ENCODE results near the gene CD47.

DNA sequence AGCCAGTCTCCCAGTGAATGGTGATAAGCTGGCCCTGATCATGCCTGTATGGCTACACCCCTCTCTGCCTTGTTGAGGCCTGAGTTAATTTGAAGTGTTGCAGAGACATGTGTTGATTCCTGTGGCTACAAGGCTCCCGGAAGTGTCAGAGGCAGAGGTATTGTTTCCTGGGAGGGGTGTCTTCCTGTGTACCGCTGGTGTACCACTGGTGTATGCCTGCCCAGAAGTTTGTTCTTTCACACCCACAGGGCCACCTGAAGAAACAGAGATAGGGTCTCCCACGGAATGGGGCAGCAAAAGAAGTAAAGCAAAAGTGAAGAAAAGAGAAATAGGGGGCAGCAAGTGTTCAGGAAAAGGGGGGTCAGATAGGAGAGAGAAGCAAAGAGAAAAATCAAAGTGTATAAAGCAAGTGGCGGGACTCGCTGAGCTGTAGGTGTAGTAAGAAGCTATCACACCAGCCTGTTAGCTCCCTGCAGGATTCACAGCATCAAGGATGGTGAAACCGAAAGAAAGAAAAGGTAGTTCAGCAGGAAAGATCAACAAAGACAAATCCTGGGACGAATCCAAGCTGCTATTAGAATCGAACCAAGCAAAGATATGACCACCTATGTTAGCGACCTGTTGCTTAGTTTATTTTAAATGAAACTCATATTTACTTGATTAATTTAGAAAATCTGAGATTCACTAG is 36.6 kb upstream of the CD47 start:
- TF ChIP-seq, protein P1, sequence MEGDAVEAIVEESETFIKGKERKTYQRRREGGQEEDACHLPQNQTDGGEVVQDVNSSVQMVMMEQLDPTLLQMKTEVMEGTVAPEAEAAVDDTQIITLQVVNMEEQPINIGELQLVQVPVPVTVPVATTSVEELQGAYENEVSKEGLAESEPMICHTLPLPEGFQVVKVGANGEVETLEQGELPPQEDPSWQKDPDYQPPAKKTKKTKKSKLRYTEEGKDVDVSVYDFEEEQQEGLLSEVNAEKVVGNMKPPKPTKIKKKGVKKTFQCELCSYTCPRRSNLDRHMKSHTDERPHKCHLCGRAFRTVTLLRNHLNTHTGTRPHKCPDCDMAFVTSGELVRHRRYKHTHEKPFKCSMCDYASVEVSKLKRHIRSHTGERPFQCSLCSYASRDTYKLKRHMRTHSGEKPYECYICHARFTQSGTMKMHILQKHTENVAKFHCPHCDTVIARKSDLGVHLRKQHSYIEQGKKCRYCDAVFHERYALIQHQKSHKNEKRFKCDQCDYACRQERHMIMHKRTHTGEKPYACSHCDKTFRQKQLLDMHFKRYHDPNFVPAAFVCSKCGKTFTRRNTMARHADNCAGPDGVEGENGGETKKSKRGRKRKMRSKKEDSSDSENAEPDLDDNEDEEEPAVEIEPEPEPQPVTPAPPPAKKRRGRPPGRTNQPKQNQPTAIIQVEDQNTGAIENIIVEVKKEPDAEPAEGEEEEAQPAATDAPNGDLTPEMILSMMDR (IDR thresholded peaks at IDR 0.05), result no peak
- TF ChIP-seq, protein P2, sequence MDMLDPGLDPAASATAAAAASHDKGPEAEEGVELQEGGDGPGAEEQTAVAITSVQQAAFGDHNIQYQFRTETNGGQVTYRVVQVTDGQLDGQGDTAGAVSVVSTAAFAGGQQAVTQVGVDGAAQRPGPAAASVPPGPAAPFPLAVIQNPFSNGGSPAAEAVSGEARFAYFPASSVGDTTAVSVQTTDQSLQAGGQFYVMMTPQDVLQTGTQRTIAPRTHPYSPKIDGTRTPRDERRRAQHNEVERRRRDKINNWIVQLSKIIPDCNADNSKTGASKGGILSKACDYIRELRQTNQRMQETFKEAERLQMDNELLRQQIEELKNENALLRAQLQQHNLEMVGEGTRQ (CRISPR knock-in tag; IDR thresholded peaks at IDR 0.05), result no peak
- TF ChIP-seq ELF4 (CRISPR knock-in tag; IDR thresholded peaks at IDR 0.05; ENCODE audit: low read depth), result no peak
- no peak for TF ChIP-seq TEAD1 (CRISPR knock-in tag; IDR thresholded peaks at IDR 0.05)
- TF ChIP-seq, protein P3, sequence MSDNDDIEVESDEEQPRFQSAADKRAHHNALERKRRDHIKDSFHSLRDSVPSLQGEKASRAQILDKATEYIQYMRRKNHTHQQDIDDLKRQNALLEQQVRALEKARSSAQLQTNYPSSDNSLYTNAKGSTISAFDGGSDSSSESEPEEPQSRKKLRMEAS (CRISPR knock-in tag; IDR thresholded peaks at IDR 0.05), result no peak
- TF ChIP-seq, protein P4, sequence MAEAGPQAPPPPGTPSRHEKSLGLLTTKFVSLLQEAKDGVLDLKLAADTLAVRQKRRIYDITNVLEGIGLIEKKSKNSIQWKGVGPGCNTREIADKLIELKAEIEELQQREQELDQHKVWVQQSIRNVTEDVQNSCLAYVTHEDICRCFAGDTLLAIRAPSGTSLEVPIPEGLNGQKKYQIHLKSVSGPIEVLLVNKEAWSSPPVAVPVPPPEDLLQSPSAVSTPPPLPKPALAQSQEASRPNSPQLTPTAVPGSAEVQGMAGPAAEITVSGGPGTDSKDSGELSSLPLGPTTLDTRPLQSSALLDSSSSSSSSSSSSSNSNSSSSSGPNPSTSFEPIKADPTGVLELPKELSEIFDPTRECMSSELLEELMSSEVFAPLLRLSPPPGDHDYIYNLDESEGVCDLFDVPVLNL (CRISPR knock-in tag; IDR thresholded peaks at IDR 0.05; ENCODE audit: borderline replicate concordance, low read depth), result no peak
- no peak for TF ChIP-seq EMX1 (CRISPR knock-in tag; IDR thresholded peaks at IDR 0.05)
- TF ChIP-seq ZBTB21 (CRISPR knock-in tag; IDR thresholded peaks at IDR 0.05; ENCODE audit: borderline replicate concordance), result no peak
- no peak for TF ChIP-seq NFE2L1 (CRISPR knock-in tag; IDR thresholded peaks at IDR 0.05)
- TF ChIP-seq, protein P5, sequence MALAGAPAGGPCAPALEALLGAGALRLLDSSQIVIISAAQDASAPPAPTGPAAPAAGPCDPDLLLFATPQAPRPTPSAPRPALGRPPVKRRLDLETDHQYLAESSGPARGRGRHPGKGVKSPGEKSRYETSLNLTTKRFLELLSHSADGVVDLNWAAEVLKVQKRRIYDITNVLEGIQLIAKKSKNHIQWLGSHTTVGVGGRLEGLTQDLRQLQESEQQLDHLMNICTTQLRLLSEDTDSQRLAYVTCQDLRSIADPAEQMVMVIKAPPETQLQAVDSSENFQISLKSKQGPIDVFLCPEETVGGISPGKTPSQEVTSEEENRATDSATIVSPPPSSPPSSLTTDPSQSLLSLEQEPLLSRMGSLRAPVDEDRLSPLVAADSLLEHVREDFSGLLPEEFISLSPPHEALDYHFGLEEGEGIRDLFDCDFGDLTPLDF (CRISPR knock-in tag; IDR thresholded peaks at IDR 0.05), result no peak
- TF ChIP-seq, protein P6, sequence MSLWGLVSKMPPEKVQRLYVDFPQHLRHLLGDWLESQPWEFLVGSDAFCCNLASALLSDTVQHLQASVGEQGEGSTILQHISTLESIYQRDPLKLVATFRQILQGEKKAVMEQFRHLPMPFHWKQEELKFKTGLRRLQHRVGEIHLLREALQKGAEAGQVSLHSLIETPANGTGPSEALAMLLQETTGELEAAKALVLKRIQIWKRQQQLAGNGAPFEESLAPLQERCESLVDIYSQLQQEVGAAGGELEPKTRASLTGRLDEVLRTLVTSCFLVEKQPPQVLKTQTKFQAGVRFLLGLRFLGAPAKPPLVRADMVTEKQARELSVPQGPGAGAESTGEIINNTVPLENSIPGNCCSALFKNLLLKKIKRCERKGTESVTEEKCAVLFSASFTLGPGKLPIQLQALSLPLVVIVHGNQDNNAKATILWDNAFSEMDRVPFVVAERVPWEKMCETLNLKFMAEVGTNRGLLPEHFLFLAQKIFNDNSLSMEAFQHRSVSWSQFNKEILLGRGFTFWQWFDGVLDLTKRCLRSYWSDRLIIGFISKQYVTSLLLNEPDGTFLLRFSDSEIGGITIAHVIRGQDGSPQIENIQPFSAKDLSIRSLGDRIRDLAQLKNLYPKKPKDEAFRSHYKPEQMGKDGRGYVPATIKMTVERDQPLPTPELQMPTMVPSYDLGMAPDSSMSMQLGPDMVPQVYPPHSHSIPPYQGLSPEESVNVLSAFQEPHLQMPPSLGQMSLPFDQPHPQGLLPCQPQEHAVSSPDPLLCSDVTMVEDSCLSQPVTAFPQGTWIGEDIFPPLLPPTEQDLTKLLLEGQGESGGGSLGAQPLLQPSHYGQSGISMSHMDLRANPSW (CRISPR knock-in tag; conservative IDR thresholded peaks at IDR 0.05; ENCODE audit: low read depth), result no peak
- TF ChIP-seq CBFB (CRISPR knock-in tag; IDR thresholded peaks at IDR 0.05; ENCODE audit: low read depth), result no peak
